KG1 (cell line): Measurements from ENCODE around the gene FASTK.

Experiments
- DNase-seq: peaks from one replicate; lab custom pipeline; 2025; lab: John Stamatoyannopoulos, UW

The FASTK gene

DNA sequence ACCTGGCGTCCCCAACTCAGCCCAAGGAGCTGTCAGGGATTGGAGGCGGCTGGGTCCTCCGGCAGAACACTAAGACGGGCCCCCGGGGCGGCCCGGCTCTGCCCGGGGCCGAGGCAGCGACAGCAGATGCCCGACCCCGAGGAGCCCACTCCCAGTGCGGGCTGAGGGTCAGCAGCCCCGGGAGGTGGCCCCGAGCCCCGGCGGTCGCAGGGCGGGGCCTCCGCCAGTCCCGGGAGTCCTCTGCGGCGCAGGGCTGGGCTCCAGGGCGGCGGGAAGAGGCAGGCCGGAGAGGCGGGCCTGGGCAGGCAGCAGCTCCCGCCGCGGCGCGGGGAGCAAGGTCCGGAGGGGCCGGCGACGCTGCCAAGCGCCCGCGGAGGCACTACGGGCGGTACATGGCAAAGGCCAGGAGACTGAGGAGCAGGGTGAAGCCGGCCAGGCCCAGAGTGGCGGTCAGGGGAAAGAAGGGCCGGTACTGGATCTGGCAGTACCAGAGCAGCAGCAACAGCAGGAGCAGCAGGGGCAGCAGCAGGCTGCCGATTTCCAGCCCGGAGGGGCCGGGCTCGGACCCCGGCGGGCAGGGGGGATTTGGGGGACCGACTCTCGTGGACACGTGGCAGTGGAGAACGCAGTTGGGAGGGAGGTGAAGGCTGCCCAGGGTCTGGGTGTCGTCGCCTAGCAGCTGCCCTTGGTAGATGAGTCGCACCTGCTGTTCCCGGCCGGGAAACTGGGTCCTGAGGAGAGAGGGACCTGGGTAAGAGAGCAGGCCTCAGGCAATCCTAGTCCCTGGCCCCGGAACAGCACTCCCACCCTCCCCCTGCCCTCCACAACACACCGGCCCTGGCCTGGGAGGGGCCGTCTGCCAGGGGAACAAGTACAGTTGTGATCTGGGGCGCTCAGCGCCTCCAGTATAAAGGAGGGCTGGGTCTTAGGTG, 827 bp upstream of the FASTK start:
- no peak for DNase-seq

DNA sequence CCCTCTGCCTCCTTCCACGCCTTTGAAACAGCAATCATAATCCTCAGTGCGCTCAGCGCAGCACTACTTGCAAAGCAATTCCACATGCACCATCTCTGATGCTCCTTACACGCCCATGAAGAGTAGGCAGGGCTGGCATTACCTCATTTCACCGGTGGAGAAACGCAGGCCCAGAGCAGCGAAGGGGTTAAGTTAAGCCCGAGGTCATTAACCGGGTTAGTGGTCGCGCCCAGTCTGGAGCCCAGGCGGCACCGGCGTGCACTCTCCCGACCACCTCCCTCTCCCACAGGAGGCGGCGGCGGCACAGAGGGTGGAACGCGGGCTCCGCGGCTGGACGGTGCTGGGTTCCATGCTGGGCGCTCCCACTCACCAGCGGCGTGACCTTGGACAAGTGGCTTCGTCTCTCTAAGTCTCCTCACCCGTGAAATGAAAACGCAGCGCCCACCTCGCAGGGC, 515 bp downstream of the FASTK start:
- DNase-seq, result no peak

DNA sequence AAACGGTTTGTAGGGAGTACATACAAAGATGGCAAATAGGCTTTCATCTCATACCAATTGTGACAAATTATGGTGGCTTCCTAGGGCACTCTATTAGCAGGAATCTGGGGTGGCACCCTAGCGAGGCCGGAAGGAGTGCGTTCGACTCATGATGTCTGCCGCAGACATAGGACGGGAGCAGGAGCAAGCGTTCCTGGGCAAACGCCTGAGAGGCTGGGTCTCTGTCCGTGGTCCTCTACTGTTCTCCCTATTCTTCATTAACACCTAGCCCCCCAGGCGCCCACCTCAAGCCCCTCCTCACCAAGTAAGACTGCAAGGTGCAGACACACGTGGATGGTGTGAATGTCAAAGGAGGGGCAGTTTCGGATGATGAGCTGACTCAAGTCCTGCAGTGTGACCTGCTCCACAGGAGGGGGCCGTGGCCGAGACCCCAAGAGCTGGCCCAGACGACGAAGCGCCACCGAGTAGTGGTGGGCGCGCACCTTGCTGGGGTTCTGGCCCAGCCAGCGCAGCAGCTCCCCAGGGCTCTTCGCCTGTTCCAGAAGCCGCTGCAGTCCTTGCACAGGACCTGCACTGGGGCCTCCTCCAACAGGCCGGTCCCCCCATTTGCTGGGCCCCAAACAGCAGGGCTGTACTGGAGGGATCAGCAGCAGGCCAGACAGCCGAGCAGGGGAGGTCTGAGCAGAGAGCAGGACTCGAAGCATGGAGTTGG, 1.3 kb downstream of the FASTK start:
- no peak for DNase-seq

DNA sequence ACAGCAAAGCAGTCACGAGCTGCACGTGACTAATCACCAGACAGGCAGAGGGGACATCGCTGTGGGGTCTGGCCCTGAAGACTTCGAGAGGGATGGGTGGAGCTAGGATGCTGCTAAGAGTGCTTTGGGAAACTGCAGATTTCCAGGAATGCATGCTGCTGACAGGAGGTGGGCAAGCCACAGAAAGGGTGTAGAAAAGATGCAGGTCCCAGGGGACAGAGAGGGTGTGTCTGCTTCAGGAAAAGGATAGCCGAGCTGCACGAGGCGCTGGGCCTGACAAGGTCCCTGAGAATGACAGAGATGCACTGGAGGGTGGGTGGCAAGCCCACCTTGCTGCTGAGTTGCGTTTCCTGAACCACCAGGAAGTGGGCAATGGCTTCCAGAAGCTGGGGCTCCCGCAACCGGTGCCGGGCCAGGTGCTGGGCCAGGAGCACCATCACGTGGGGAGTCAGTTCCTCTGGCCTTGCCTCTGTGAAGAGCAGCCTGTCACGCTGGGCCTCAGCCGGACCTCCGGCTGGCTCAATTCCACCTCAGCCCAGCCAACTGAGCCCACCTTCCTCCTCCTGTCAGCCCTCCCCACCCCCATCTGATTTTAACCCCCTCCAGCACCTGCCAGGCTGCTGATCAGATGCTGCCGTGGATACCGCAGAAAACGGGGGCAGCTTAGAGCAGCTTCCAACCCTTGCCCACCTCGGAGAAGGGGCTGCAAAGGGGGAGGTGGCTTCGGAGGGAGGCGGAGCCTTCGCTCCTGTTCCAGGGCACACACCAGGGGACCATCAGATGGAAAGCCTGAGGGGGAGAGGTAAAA, 2.2 kb downstream of the FASTK start:
- no peak for DNase-seq

DNA sequence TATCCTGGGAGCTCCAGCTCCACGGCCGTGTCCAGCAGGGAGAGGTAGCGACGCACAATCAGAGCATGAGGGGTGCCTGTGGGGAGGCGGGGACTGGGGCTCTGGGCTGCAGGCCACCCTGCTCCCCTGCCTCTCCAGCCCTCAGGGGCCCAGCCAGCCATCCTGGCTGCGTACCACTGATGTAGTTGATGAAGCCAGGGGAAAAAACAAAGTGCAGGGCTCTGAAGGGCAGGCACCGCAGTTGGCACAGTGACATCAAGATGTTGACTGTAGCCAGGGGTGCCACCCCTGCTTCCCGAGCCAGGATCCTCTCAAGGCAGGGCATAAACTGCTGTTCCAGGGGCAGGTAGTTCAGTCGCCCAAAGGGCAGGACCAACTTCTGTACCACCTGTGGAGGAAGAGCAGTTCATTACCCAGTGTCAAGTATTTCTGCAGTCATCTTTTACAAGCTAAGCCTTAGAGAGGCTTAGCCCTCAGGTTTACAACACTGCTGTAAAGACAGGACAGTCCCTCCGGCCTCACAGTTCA, 2.8 kb downstream of the FASTK start:
- no peak for DNase-seq

DNA sequence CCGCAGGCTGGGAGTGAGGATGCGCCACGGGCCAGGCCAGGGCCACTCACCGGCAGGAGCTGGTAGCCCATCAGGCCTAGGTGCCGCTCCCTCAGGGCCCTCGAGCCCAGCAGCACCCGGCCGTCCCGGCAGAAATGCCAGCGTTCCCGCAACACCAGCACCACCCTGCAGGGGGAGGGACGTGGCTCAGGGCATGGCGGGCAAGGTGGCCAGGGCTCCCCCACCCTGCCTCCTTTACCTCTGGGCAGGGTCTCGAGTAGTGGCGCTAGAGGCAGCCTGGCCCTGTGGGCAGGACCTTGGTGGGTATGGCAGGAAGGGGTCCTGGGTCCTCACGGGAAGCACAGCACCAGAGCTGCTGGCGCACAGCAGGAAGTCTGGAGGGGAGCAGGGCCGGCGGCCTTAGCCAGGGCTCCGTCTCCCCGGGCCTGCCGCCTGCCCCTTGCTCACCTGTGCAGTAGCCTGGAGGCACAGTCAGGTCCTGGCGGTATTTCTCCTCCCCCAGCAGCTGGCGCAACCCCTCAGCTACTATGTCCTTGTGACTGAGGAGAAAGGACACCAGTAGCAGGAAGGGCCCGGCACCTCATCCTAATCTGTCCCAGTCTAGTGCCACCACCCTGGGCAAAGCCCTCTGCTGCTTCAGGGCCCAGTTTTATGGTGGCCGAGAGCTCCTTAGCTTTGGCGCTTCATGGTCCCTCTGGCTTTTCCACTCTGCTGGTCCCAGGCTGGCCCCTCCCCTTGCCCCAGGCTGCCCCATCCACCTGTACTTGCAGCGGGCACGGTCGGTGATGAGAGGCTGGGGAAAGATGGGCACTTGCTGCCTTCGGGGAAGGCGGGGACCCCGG, 3.5 kb downstream of the FASTK start:
- DNase-seq, result no peak

DNA sequence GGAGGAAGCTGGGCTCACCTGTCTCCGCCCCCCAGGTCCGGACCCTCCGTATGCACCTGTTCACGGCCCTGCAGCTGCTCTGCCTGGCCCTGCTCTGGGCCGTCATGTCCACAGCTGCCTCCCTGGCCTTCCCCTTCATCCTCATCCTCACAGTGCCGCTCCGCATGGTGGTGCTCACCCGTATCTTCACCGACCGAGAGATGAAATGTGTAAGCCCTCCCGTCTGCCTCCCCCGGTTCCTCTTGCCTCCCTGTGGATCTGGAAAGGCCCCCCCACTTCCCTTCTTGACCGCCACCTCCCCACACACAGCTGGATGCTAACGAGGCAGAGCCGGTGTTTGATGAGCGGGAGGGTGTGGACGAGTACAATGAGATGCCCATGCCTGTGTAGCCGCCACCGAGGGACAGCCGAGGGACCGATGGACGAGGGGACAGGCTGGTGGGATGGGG, 4.6 kb downstream of the FASTK start:
- DNase-seq, result no peak

DNA sequence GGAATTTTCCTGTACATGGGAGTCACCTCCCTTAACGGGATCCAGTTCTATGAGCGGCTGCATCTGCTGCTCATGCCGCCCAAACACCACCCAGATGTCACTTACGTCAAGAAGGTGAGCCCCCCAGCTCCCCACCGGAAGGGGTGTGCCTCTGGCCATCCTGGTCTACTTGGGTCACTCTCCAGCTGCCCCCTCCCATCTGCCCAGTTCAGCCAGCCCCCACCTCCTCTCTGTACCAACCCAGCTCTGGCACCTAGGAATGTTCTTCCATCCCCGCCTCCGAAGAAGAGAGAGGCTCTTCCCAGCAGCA, 5.0 kb downstream of the FASTK start:
- DNase-seq, result no peak

DNA sequence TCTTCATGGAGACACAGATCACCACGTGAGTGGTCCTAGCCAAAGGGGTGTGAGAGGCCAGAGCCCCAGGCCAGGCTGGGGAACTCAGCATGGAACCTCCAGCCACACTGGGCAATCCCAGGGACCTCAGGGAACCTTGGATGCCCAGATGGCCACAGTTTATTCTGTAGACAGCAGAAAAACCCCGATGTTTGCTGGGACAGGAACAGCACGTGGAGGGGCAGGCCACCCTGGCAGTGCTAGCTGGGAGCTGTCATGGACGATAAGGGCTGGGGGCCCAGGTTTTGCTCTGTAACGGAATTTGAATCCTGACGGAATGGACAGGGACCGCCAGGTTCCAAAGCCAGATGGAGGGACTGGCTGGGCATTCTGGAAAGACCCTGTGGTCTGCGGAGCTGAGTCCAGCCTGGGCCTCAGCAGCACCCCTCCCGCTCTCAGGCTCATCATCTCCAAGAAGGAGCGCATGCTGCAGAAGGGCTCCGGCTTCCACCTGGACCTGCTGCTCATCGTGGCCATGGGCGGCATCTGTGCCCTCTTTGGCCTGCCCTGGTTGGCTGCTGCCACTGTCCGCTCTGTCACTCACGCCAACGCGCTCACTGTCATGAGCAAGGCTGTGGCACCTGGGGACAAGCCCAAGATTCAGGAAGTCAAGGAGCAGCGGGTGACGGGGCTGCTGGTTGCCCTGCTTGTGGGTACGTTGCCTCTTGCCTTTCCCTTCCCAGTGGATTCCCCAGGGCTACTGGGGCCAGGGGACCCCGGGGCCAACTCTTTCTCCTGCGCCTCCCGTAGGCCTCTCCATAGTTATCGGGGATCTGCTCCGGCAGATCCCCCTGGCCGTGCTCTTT, 5.6 kb downstream of the FASTK start:
- DNase-seq, result no peak

DNA sequence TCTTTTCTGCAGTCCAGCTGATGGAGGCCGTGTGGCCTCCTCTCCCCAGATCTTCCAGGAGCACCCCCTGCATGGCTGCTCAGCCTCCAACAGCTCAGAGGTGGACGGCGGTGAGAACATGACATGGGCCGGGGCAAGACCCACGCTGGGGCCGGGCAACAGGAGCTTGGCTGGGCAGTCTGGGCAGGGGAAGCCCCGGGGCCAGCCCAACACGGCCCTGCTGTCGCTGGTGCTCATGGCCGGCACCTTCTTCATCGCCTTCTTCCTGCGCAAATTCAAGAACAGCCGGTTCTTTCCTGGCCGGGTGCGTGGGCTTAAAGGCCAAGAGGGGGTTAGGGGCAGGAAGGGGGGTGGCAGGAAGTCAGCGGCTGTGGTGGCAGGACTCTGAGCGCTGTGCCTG, 6.6 kb downstream of the FASTK start:
- no peak for DNase-seq

DNA sequence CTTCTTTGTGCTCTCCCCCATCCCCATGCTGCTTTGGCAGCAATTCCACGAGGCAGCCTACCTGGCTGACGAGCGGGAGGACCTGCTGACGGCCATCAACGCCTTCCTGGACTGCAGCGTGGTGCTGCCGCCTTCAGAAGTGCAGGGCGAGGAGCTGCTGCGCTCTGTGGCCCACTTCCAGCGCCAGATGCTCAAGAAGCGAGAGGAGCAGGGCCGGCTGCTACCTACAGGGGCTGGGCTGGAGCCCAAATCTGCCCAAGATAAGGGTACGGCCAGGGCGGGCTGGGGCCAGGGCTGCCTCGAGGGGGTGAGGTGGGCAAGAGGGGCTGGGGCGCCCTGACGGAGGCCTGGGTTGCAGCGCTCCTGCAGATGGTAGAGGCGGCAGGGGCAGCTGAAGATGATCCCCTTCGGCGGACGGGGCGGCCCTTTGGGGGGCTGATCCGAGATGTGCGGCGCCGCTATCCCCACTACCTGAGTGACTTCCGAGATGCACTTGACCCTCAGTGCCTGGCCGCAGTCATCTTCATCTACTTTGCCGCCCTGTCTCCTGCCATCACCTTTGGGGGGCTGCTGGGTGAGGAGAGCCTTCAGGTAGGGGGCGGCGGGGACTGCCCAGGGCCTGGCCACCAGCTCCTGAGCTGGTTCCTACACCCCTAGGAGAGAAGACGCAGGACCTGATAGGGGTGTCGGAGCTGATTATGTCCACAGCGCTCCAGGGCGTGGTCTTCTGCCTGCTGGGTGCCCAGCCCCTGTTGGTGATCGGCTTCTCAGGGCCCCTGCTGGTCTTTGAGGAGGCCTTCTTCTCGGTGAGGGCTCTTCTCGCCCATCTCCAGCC, 9.4 kb downstream of the FASTK start:
- no peak for DNase-seq

DNA sequence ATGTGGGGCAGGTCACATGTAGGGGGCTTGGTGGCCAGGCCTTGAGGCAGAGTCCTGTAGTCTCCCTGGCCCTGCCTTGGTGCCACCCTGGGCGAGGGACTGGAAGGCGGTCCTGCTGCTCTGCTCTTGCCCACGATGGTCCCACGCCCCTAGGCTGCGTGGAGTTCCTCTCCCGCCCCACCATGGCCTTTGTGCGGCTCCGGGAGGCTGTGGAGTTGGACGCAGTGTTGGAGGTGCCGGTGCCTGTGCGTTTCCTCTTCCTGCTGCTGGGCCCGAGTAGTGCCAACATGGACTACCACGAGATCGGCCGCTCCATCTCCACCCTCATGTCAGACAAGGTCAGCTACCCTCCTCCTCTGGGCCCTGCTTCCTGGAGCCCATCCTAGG, 10.0 kb downstream of the FASTK start:
- DNase-seq, result no peak

DNA sequence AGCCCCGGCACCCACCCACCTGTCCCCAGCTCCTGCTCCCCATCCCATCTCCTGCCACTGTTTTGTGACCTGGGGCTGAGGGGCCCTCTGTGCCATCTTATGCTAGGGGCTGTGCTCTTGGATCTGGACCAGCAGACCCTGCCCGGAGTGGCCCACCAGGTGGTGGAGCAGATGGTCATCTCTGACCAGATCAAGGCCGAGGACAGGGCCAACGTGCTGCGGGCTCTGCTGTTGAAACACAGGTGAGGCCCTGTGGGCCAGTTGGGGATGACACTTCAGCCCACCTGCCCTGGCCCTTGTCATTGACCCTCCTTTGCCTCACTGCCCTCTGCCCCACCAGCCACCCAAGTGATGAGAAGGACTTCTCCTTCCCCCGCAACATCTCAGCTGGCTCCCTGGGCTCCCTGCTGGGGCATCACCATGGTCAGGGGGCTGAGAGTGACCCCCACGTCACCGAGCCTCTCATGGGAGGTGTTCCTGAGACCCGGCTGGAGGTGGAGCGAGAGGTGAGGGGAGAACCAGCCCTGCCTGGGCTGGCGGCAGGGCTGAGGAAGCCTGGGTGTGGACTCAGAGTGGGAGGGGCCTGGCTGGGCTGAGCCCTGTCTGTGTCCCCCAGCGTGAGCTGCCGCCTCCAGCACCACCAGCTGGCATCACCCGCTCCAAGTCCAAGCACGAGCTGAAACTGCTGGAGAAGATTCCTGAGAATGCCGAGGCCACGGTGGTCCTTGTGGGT, 10.6 kb downstream of the FASTK start:
- DNase-seq, result no peak

DNA sequence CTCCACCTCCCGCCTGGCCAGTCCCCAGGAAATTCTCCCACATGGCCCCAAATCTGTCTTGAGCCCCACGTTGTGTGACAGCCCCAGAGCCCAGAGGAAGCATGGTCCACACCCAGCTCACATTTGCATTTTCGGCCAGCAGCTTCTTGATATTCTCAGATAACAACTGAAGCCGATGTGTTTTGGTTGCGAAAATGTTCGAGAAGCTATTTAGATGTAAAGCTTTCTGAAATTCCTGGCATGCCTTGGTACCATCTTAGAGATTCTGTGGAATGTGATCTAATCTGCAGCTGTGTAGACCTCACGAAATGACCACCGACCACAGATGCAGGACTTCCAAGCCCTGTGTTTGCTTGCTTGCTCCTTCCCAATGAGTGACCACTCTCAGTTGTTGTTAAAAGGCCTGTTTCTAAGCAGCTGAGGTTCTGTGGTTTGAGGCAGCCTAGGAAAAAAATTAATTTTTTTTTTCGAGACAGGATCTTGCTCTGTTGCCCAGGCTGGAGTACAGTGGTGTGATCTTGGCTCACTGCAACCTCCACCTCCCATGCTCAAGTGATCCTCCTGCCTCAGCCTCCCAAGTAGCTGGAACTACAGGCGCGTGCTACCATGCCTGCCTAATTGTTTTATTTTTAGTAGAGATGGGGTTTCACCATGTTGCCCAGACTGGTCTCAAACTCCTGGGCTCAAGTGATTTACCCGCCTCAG, 12.4 kb downstream of the FASTK start:
- DNase-seq, result no peak

DNA sequence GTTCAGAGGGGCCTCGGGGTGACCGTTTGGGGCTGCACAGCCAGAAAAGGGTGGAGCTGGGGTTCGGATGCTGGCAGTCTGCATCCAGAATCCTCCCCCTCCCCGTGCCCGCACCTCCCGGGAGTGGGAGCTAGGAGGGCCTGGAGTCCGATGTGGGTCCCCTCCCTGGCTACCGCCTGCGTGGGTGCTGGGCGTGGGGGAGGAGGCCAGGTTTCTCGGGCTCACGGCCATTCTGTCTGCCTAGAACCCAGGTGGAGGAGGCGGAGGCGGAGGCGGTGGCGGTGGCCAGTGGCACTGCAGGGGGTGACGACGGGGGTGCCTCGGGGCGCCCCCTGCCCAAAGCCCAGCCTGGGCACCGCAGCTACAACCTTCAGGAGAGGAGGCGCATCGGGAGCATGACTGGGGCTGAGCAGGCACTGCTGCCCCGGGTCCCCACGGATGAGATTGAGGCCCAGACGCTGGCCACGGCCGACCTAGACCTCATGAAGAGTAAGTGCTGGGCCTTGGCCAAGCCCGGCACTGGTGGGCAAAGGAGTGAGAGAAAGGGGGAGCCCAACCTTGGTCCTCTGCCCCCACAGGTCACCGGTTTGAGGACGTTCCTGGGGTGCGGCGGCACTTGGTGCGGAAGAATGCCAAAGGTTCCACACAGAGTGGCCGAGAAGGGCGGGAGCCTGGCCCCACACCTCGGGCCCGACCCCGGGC, 14.2 kb downstream of the FASTK start:
- DNase-seq, result no peak

DNA sequence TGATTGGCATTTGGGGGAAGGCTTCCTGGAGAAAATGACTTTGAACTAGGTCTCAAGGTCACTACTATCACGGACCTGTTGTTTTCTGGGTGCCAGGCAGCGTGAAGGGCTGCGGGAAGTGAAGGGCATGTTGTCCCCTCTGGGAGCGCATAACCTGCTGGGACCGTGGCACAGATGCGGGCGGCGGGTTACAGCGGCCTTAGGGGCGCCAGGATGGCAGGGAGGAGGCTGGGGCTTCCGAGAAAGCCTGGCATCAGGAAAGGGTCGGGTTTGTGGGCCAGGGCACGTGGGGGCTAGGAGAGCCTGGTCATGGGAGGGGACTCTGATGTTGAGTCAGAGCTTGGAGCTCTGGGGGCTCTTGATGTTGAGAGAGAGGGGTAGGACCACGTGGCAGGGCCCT, 15.1 kb downstream of the FASTK start:
- DNase-seq, result no peak

DNA sequence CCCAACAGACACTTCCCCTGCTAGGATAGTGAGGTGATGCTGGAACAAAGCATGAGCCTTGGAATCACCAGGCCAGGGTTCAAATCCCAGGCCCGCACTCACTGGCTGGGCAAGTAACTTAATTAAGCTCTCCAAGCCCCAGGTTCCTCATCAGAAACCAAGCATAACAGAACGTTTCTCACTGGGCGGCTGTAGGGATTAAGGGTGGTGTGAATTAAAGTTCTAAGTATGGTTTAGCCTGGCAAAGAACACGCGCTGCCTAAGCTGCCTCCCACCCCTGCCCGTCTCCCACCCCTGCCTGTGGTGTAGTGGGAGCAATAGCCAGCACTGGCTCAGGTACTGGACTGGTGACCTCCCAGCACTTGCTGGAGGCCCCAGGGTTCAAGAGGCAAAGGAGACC, 15.6 kb downstream of the FASTK start:
- no peak for DNase-seq

DNA sequence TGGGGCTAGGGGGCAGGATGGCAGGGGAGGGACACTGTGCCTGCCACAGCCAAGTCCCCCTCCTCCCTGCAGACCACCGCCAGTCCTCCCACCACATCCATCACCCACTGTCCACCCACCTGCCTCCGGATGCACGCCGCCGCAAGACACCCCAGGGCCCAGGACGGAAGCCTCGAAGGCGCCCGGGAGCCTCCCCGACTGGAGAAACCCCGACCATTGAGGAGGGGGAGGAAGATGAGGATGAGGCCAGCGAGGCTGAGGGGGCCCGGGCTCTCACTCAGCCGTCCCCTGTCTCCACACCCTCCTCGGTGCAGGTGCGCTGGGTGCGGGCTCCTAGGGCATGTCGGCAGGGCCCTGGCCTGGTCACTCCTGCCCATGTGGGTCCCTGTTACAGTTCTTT, 16.2 kb downstream of the FASTK start:
- DNase-seq, result no peak
